CD4-positive, CD25-positive, alpha-beta regulatory T cell (primary cell): ENCODE data around the gene RAB17. TPM values are rescaled to one million over a fixed set of nuclear protein-coding genes. Genes with fewer than 3 reads are reported as not detected.

Experiments
- ATAC-seq, 2 donors: fragments of 150-1000 bp; cut with Tn5 transposase; one replicate each; pipeline ENCODE4 v1.10.0; 2021; ENCODE audit warnings: low read depth in 2 of 2, moderate number of reproducible peaks in 2 of 2, moderate library complexity in 1 of 2
- DNase-seq, 3 donors: peaks; one replicate each; pipeline versions ENCODE4 v3.0.0 to v3.0.0-alpha.2; 2012 to 2022; ENCODE audit warnings: mixed read lengths in 1 of 3
- H3K27ac ChIP-seq: one replicate; pipeline ENCODE4 v1.7.0; 2013; ENCODE audit warnings: mild to moderate bottlenecking, low read length; ENCODE audit not compliant: insufficient read depth, poor library complexity, severe bottlenecking
- H3K27me3 ChIP-seq: one replicate; pipeline ENCODE4 v1.7.0; 2013; ENCODE audit warnings: low read length; ENCODE audit not compliant: control insufficient read depth, insufficient read depth
- H3K36me3 ChIP-seq: one replicate; pipeline ENCODE4 v1.7.0; 2013; ENCODE audit warnings: mild to moderate bottlenecking, low read length, moderate library complexity; ENCODE audit not compliant: control insufficient read depth, insufficient read depth
- H3K4me1 ChIP-seq: 2 replicates; pipeline ENCODE4 v1.7.0; 2013; ENCODE audit warnings: mild to moderate bottlenecking, low read length; ENCODE audit not compliant: insufficient read depth, control insufficient read depth, poor library complexity, severe bottlenecking
- H3K4me3 ChIP-seq: one replicate; pipeline ENCODE4 v1.7.0; 2013; ENCODE audit warnings: low read depth, mild to moderate bottlenecking, low read length, moderate library complexity
- H3K9me3 ChIP-seq, 2 experiments: 1 replicate in 1 of 2; 2 replicates in 1 of 2; pipeline ENCODE4 v1.7.0; 2013; ENCODE audit warnings: low read length in 2 of 2, mild to moderate bottlenecking in 1 of 2, moderate library complexity in 1 of 2; ENCODE audit not compliant: control insufficient read depth in 2 of 2
- H3K27ac Mint-ChIP-seq, 3 donors: one replicate each; pipeline ENCODE4 v1.8.0; 2020 to 2022; ENCODE audit warnings: mild to moderate bottlenecking in 3 of 3, mixed read lengths in 3 of 3, moderate library complexity in 2 of 3
- H3K27me3 Mint-ChIP-seq: one replicate; pipeline ENCODE4 v1.8.0; 2022; ENCODE audit warnings: mild to moderate bottlenecking, mixed read lengths
- H3K36me3 Mint-ChIP-seq: one replicate; pipeline ENCODE4 v1.8.0; 2020; ENCODE audit warnings: mixed read lengths
- H3K4me1 Mint-ChIP-seq, 4 donors: one replicate each; pipeline ENCODE4 v1.8.0; 2020 to 2022; ENCODE audit warnings: mixed read lengths in 4 of 4, mild to moderate bottlenecking in 1 of 4
- H3K4me3 Mint-ChIP-seq, 4 donors: one replicate each; pipeline ENCODE4 v1.8.0; 2020 to 2022; ENCODE audit warnings: mild to moderate bottlenecking in 4 of 4, mixed read lengths in 4 of 4, moderate library complexity in 3 of 4
- H3K9me3 Mint-ChIP-seq, 7 donors: one replicate each; pipeline ENCODE4 v1.8.0; 2020 to 2022; ENCODE audit warnings: mixed read lengths in 7 of 7, mild to moderate bottlenecking in 3 of 7, moderate library complexity in 2 of 7
- polyA plus RNA-seq, 4 donors: library from polyadenylated mRNA; unstranded; fragments of 300-500 nt; fragmentation: Illumina TruSeq; gene quantifications; one replicate each; pipeline ENCODE4 v1.2.3, GENCODE V29; 2021
- total RNA-seq: library from RNA; stranded (reverse); gene quantifications from one replicate; pipeline ENCODE4 v1.2.3, GENCODE V29; 2022

RAB17 gene
- total and polyA plus RNA-seq, 5 donors from 2014 or later, result not detected

DNA sequence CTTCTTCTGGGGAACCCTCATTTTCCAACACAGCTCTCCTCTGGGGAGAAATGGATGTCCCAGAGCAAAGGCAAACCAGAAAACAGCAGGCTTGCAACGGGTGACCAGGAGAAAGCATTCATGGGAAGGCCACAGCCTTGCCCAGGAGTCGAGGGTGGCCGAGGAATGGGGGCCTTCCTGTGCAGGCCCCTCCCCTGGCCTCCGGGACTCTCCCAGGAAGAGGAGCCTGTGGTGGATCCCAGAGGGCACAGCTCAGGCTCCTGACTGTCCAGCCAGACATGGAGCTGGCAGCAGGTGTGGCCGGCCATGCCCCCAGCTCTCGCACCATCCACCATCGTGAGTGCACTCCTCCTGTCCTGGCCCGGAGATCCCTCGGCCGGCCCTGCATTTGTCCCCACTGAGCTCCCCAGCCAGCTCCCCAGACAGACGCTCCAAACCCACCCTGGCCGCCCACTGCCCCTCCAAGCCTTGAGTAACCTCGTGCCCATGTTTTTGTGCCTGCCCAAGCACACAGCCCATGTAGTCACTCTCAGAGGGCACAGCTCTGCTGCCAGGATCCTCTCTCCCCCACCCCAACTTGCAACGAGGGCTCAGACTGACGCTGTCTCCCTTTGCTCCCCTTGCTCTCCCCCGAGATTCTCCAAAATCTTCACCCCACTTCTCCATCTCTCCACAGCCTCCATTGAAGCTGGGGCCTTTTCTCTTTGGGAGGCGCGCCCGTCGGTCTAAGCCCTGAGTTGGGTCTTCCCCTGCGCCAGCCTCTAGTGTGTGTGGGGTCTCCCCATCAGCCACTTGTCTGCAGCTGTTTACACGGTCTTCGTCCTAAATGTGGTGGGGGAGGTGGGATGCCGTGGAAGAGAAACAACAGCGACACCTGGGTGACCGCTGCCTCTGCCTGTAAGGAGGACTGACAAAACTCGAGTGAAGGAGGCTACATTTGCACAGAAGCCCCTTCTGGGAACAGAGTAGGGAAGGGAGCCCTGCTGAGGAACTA lies 14.4 kb downstream of the RAB17 start:
- Mint-ChIP-seq H3K27me3 (peaks cover 11% of the 10 kb centered on the region), H3K4me3 (no peak overlapping the region), H3K4me1 (peaks cover 0 to 7% (median 3%) of the 10 kb centered on the region in 4 donors), H3K36me3 (no peaks in the 10 kb centered on the region), H3K27ac (no peak overlapping the region), H3K9me3 (no peaks in the 10 kb centered on the region)
- Histone ChIP-seq H3K4me1 (peaks cover 5% of the 10 kb centered on the region), H3K27me3 (no peaks in the 10 kb centered on the region), H3K27ac (no peak overlapping the region), H3K4me3 (no peak overlapping the region), H3K36me3 (no peaks in the 10 kb centered on the region), H3K9me3 (no peaks in the 10 kb centered on the region)
- no peak for ATAC-seq
- DNase-seq, result no peak

DNA sequence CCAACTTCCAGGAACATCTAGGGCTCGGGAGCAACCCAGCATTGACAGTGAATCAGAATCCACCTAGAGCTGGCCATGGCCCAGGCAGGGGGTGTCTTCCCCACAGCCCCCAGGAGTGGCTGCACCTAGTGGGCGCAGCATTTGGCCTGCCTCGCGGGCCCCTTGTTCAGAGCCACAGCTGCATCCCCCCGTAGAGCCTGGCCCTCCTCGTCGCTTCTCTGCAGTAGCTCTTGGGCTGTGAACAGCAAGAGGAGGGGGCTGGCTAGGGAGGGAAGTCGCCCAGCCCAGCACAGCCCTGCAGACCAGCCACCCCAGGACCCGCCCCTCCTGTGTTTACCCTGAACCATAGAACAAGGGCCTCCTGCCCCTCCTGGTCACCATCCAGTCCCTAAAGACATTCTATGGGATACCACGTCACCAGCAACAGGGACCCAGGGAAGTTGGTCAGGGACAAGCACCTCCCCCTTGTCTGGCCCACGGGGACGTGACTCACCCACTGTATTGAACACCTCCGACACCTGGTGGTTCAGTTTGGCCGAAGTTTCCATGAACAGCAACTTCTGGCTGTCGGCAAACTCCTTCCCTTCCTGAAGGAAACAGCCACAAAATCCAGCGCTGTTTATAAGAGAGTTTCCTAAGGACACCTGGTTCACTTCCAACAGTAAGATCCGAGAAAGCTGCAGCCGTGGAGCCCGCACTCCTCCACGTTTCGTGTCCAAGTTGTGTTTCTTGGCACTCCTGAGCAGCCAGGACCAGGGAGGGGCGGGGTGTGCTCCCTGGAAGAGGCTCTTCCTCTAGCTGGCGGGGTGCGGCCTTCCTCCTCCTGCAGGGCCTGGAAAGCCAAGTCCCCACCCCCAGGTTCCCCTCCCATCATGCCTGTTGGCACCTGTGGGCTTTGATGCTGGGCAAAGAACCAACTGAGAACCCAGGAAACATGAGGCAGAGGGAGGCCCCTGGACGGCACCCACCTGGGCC lies 15.4 kb downstream of the RAB17 start:
- Mint-ChIP-seq H3K27ac (no peak overlapping the region), H3K4me3 (no peak overlapping the region), H3K36me3 (no peaks in the 10 kb centered on the region), H3K9me3 (no peaks in the 10 kb centered on the region), H3K4me1 (peaks cover 0 to 7% (median 3%) of the 10 kb centered on the region in 4 donors), H3K27me3 (peaks cover 11% of the 10 kb centered on the region)
- Histone ChIP-seq H3K9me3 (no peaks in the 10 kb centered on the region), H3K4me3 (no peak overlapping the region), H3K36me3 (no peaks in the 10 kb centered on the region), H3K27me3 (no peaks in the 10 kb centered on the region), H3K4me1 (peaks cover 5% of the 10 kb centered on the region), H3K27ac (no peak overlapping the region)
- DNase-seq, result no peak
- ATAC-seq, result no peak

- H3K27me3 ChIP-seq, result no peaks in the 10 kb centered on the region
- Mint-ChIP-seq H3K9me3 (no peaks in the 10 kb centered on the region), H3K27me3 (peaks cover 11% of the 10 kb centered on the region), H3K4me1 (peaks cover 0 to 7% (median 3%) of the 10 kb centered on the region in 4 donors), H3K36me3 (no peaks in the 10 kb centered on the region), H3K27ac (peak overlapping the region in 1 of 3 donors; percentile 46), H3K4me3 (no peak overlapping the region)
- ATAC-seq (no peak), DNase-seq (no peak)
- H3K9me3 ChIP-seq, result no peaks in the 10 kb centered on the region
- no peaks in the 10 kb centered on the region for H3K36me3 ChIP-seq
- no peak overlapping the region for H3K4me3 ChIP-seq
- H3K27ac ChIP-seq, result no peak overlapping the region
- H3K4me1 ChIP-seq, result peaks cover 5% of the 10 kb centered on the region
Measured at GRCh38 chr2:237574467-237574866, 16.1 kb downstream of the RAB17 start.

DNA sequence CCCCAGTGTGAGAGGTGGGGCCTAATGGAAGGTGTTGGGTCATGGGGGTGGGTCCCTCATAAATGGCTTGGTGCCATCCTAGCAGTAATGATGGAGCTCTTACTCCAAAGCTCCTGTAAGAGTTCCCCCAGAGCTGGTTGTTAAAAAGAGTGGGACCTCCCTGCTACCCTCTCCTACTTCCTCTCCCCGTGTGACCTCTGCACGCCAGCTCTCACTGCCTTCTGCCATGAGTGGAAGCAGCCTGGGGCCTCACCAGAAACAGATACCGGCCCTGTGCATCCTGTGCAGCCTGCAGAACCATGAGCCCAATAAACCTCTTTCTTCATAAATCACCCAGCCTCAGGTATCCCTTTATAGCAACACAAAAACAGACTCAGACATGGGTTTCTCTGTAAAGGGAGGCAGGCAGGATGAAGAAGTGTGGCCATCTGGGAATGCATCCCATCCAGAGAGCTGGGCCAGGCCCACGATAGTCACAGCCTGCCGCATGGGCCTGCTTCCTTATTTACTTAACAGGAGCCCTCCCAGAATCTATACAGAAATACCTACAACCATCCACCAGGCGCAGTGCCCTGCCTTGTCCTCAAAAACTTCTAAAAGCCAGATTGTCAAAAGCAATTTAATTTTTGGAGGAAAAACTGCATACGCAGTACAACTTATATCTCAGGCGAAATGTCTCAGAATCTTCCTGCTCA lies 16.7 kb downstream of the RAB17 start:
- Histone ChIP-seq H3K9me3 (no peaks in the 10 kb centered on the region), H3K4me1 (peaks cover 5% of the 10 kb centered on the region), H3K27me3 (no peaks in the 10 kb centered on the region), H3K27ac (no peak overlapping the region), H3K4me3 (no peak overlapping the region), H3K36me3 (no peaks in the 10 kb centered on the region)
- Mint-ChIP-seq H3K4me3 (no peak overlapping the region), H3K36me3 (no peaks in the 10 kb centered on the region), H3K4me1 (peaks cover 0 to 7% (median 3%) of the 10 kb centered on the region in 4 donors), H3K27ac (peak overlapping the region in 1 of 3 donors; percentile 46), H3K27me3 (peaks cover 11% of the 10 kb centered on the region), H3K9me3 (no peaks in the 10 kb centered on the region)
- ATAC-seq, result no peak
- no peak for DNase-seq

GRCh38 chr2:237572742-237573101 lies 17.8 kb downstream of the RAB17 start:
- Mint-ChIP-seq H3K27me3 (peaks cover 11% of the 10 kb centered on the region), H3K4me1 (peaks cover 0 to 6% (median 2%) of the 10 kb centered on the region in 4 donors), H3K27ac (no peak overlapping the region), H3K9me3 (no peaks in the 10 kb centered on the region), H3K36me3 (no peaks in the 10 kb centered on the region), H3K4me3 (no peak overlapping the region)
- Histone ChIP-seq H3K27me3 (no peaks in the 10 kb centered on the region), H3K36me3 (no peaks in the 10 kb centered on the region), H3K4me1 (peaks cover 5% of the 10 kb centered on the region), H3K4me3 (no peak overlapping the region), H3K9me3 (no peaks in the 10 kb centered on the region), H3K27ac (no peak overlapping the region)
- ATAC-seq (no peak), DNase-seq (no peak)

DNA sequence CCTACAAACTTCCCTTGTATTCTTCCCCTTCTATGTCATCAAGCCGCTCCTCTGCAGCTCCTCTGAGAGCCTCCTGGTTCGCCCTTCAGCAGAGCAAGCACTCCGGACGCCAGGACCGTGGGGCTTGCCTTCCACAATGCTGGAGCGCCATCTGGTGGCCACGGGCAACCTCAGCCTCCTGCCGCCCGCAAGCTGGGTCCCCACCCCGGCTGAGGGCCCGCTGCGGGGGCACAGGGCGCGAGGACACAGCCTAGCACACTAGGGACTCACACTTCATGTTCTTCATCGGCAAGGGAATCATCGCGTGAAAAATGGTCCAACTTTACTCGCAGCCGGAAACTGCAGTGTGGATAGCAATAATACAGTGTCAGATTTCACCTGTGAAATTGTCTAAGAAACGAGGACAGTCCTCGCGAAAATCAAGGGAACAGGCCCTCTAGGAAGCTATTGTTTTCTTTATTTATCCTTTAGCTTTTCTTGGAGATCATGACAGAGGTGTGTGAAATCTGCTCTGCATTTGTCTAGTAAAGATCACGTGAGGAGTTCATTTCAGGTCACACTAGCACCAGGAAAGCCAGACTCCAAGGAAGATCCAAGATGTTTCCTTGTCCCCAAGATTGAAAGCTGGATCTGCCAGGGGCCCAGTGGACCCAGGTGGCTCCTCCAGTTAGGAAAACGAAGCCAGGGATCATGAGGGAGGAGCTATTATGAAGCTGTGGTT lies 18.4 kb downstream of the RAB17 start:
- no peaks in the 10 kb centered on the region for H3K36me3 ChIP-seq
- H3K36me3 Mint-ChIP-seq, result no peaks in the 10 kb centered on the region
- peaks cover 11% of the 10 kb centered on the region for H3K27me3 Mint-ChIP-seq
- H3K4me3 ChIP-seq, result no peak overlapping the region
- H3K9me3 ChIP-seq, result no peaks in the 10 kb centered on the region
- DNase-seq (peak; percentile 62 to 82 (median 75)), ATAC-seq (peak; percentile 79 to 86)
- H3K4me1 Mint-ChIP-seq, result peaks cover 0 to 6% (median 2%) of the 10 kb centered on the region in 4 donors
- no peak overlapping the region for H3K27ac ChIP-seq
- H3K4me1 ChIP-seq, result peaks cover 5% of the 10 kb centered on the region
- H3K27me3 ChIP-seq, result no peaks in the 10 kb centered on the region
- H3K9me3 Mint-ChIP-seq, result no peaks in the 10 kb centered on the region
- H3K27ac Mint-ChIP-seq, result no peak overlapping the region
- H3K4me3 Mint-ChIP-seq, result no peak overlapping the region

DNA sequence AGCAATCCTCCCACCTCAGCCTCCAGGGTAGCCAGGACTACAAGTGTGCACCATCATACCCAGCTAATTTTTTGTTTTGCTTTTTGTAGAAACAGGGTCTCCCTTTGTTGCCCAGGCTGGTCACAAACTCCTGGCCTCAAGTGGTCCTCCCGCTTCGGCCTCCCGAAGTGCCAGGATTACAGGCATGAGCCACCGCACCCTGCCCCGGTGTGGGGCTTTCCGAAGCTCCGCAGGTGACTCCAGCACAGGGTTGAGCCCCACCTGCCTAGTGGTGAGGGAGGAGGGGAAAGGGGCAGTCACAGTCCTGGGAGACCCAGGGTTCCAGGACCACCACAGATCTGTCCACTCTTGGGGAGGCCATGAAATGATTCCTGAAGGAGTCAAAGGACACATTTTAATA lies 19.0 kb downstream of the RAB17 start:
- Histone ChIP-seq H3K27ac (no peak overlapping the region), H3K27me3 (no peaks in the 10 kb centered on the region), H3K4me1 (peaks cover 5% of the 10 kb centered on the region), H3K9me3 (no peaks in the 10 kb centered on the region), H3K4me3 (no peak overlapping the region), H3K36me3 (no peaks in the 10 kb centered on the region)
- Mint-ChIP-seq H3K27me3 (peaks cover 10% of the 10 kb centered on the region), H3K9me3 (no peaks in the 10 kb centered on the region), H3K36me3 (no peaks in the 10 kb centered on the region), H3K27ac (no peak overlapping the region), H3K4me3 (no peak overlapping the region), H3K4me1 (peaks cover 0 to 6% (median 2%) of the 10 kb centered on the region in 4 donors)
- DNase-seq (no peak), ATAC-seq (no peak)
